ENCODE data around the gene HES1.

DNA sequence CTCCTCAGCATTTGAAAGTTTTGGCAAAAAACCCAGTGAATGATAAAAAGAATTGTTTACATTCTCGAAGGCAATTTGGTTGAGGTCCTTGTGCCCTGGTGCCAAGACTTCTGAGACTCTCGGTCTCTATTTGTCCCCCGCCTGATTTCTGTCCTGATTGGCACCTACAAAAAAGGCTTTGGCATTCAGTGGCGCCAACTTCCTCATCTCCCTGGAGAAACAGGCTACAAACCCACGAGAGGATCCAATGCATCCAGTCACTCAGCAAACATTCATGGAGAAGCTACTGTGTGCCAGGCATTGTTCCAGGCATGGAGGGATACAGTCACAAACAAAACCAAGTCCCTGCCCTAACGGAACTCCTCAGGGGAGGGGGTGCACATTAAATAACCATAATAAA lies 42.7 kb downstream of the HES1 start:
- TF ChIP-seq, protein P1, sequence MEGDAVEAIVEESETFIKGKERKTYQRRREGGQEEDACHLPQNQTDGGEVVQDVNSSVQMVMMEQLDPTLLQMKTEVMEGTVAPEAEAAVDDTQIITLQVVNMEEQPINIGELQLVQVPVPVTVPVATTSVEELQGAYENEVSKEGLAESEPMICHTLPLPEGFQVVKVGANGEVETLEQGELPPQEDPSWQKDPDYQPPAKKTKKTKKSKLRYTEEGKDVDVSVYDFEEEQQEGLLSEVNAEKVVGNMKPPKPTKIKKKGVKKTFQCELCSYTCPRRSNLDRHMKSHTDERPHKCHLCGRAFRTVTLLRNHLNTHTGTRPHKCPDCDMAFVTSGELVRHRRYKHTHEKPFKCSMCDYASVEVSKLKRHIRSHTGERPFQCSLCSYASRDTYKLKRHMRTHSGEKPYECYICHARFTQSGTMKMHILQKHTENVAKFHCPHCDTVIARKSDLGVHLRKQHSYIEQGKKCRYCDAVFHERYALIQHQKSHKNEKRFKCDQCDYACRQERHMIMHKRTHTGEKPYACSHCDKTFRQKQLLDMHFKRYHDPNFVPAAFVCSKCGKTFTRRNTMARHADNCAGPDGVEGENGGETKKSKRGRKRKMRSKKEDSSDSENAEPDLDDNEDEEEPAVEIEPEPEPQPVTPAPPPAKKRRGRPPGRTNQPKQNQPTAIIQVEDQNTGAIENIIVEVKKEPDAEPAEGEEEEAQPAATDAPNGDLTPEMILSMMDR (IDR thresholded peaks at IDR 0.05): no peak
- TF ChIP-seq EZH2phosphoT487 (IDR thresholded peaks at IDR 0.05): no peak
- no peak for TF ChIP-seq EZH2 (IDR thresholded peaks at IDR 0.05)

Data from neural progenitor cell (in vitro differentiated cells).